ENCODE measurements around the gene LMX1B.

DNA sequence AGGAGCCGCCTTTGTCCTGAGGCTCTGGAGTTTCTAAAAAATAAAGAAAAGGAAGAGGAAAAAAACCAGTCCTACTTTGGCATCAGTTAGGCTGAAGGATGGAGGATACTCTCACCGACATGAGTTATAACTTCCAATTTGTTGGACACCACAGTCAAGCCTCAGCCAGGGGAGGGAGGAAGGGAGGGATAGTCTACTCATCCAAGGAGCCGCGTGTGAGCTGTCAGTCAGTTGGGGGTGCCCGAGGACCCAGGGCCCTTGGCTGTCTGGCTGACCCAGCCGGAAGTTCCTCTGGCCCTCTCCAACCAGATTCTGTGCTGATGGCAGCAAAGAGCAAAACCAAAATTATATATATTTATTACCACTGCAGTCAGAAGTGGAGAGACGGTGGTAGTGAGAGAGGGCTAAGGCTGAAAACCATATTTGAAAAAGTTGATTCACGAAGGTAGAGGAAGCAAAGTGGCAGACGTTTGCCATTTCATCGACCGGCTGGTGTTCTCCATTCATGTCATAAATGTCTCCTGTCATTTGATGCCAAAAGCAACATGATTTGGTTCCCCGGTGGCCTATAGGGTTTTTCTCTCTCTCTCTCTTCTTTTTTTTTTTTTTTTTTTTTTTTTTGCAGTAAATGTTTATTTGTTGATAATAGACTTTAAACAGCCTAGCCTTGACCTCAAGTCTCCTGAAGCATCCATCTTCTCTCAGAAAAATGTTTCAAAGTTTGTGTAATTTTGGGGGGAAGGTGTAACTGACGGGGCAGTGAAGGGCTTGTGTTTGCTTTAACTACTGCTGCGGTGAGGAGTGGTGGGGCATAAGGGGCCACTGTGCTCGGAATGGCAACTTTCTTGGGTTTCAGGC lies 7.6 kb downstream of the LMX1B start:
- TF ChIP-seq ZFX (IDR thresholded peaks at IDR 0.05; ENCODE audit: borderline replicate concordance), result no peak
- TF ChIP-seq, protein P1, sequence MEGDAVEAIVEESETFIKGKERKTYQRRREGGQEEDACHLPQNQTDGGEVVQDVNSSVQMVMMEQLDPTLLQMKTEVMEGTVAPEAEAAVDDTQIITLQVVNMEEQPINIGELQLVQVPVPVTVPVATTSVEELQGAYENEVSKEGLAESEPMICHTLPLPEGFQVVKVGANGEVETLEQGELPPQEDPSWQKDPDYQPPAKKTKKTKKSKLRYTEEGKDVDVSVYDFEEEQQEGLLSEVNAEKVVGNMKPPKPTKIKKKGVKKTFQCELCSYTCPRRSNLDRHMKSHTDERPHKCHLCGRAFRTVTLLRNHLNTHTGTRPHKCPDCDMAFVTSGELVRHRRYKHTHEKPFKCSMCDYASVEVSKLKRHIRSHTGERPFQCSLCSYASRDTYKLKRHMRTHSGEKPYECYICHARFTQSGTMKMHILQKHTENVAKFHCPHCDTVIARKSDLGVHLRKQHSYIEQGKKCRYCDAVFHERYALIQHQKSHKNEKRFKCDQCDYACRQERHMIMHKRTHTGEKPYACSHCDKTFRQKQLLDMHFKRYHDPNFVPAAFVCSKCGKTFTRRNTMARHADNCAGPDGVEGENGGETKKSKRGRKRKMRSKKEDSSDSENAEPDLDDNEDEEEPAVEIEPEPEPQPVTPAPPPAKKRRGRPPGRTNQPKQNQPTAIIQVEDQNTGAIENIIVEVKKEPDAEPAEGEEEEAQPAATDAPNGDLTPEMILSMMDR (IDR thresholded peaks at IDR 0.05), result no peak
